ENCODE data around the gene VN1R2.
"Not testable (repeated sequence)": the region's sequence is repeated elsewhere in the genome, so short reads cannot be mapped to it uniquely, and the experiment has no call there.

VN1R2 gene

DNA sequence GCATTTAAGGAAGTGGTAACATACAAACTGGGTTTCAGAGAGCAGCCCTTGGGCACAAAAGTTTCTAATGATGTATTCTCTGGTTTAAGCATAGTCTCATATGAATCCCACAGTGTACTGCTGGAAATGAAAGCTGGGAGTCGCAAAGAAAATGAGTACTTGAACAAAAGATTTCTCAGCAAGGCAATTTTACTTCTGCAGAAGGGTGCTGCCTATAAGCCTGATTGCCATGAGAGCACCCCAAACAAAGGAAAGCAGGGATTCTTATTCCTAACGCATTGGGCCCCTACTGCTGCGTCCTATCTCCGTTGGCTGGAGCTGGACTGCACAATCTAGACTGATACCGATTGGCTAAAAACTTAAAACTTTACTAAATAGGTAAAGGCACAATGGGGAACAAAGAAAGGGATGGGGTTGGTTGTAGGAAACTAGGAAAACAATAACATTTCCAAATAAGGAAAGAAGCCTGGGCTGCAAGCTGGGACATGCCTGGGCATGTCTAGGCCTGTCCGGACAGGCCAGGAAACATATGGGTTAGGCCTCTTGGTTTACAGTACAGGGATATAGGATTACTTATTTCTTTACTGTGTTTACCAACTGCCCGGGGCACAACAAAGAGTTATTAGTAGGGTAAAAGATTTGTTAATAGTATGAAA is 36.8 kb downstream of the VN1R2 start:
- no peak overlapping the region for H3K9ac ChIP-seq (ENCODE audit: low read length)
- H3K79me2 ChIP-seq (ENCODE audit: insufficient read depth, low read length), result no peaks in the 10 kb centered on the region
- H3K27ac ChIP-seq (ENCODE audit: low read depth, low read length, poor library complexity, severe bottlenecking), result no peak overlapping the region
- H2AFZ ChIP-seq (ENCODE audit: low read length), result no peak overlapping the region
- no peaks in the 10 kb centered on the region for H3K9me2 ChIP-seq (ENCODE audit: low read depth, low read length)
- TF ChIP-seq EZH2 (IDR thresholded peaks at IDR 0.05; ENCODE audit: borderline replicate concordance, low read length), result no peak
- TF ChIP-seq, protein P1, sequence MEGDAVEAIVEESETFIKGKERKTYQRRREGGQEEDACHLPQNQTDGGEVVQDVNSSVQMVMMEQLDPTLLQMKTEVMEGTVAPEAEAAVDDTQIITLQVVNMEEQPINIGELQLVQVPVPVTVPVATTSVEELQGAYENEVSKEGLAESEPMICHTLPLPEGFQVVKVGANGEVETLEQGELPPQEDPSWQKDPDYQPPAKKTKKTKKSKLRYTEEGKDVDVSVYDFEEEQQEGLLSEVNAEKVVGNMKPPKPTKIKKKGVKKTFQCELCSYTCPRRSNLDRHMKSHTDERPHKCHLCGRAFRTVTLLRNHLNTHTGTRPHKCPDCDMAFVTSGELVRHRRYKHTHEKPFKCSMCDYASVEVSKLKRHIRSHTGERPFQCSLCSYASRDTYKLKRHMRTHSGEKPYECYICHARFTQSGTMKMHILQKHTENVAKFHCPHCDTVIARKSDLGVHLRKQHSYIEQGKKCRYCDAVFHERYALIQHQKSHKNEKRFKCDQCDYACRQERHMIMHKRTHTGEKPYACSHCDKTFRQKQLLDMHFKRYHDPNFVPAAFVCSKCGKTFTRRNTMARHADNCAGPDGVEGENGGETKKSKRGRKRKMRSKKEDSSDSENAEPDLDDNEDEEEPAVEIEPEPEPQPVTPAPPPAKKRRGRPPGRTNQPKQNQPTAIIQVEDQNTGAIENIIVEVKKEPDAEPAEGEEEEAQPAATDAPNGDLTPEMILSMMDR (IDR thresholded peaks at IDR 0.05; ENCODE audit: low read length), result no peak
- H3K4me1 ChIP-seq (ENCODE audit: insufficient read depth, low read length, severe bottlenecking), result no peaks in the 10 kb centered on the region
- no peaks in the 10 kb centered on the region for H3K27me3 ChIP-seq (ENCODE audit: insufficient read depth, low read length)
- H3K4me2 ChIP-seq (ENCODE audit: low read length), result no peak overlapping the region
- H4K20me1 ChIP-seq (ENCODE audit: insufficient read depth, low read length), result no peaks in the 10 kb centered on the region
- H3K9me3 ChIP-seq (ENCODE audit: low read length), result peaks cover 6% of the 10 kb centered on the region; the same call in 1 of the 2 replicates
- H3K36me3 ChIP-seq (ENCODE audit: insufficient read depth, low read length), result no peaks in the 10 kb centered on the region
- no peaks in the 10 kb centered on the region for H3F3A ChIP-seq (ENCODE audit: insufficient read depth, low read length)
- no peak overlapping the region for H3K4me3 ChIP-seq (ENCODE audit: low read depth, low read length, poor library complexity, severe bottlenecking)

DNA sequence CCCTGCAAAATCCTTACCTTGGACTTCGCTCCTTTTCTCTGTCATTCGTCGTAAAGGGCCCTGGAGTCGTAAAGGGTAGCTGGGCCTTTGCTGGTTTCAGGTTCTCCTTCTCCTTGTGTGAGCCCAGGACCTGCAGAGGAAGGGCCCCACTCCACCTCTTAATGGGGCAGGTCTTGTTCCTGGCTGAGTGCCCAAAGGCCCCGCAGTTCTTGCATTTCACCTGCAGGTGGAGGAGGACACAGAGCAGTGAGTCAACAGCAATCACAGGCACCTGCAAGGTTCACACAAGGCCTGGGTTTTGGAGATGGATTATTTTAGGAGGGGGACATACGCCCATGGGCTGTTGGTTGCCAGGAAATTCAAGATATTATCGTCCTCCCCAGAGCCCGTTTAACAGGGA is 43.2 kb downstream of the VN1R2 start:
- H3K9ac ChIP-seq (ENCODE audit: low read length), result not testable (repeated sequence)

DNA sequence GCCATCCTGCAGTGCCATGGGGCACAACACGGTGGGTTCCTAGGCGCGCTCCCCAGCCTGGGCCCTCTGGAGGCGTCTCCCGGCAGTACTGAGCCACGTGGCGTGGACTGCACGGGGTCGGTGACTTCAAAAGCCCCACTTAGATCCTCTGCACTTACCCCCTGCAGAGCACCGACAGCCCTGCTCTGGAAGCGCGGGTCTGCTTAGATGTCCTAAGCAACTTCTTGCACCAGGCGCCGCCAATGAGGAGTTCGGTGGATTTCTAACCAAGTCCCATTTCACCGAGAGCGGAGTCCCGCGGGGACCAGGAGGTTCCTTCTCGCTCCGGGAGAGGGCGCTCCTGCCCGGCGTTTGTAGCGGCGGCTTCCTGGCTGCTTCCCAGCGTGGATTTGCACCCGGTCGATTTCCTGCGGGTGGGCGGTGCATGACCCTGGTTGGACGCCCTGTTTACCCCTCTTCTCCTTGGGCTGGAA is 50.3 kb downstream of the VN1R2 start:
- no peaks in the 10 kb centered on the region for H3K9me3 ChIP-seq (ENCODE audit: low read length)
- no peaks in the 10 kb centered on the region for H3K27me3 ChIP-seq (ENCODE audit: insufficient read depth, low read length)
- H3K36me3 ChIP-seq (ENCODE audit: insufficient read depth, low read length), result no peaks in the 10 kb centered on the region
- no peaks in the 10 kb centered on the region for H4K20me1 ChIP-seq (ENCODE audit: insufficient read depth, low read length)
- H3K27ac ChIP-seq (ENCODE audit: low read depth, low read length, poor library complexity, severe bottlenecking), result no peak overlapping the region
- TF ChIP-seq EZH2 (IDR thresholded peaks at IDR 0.05; ENCODE audit: borderline replicate concordance, low read length), result no peak
- TF ChIP-seq, protein P1 (IDR thresholded peaks at IDR 0.05; ENCODE audit: low read length), result no peak
- no peaks in the 10 kb centered on the region for H3K4me1 ChIP-seq (ENCODE audit: insufficient read depth, low read length, severe bottlenecking)
- no peak overlapping the region for H3K4me2 ChIP-seq (ENCODE audit: low read length)
- H3K79me2 ChIP-seq (ENCODE audit: insufficient read depth, low read length), result no peaks in the 10 kb centered on the region
- H2AFZ ChIP-seq (ENCODE audit: low read length), result no peak overlapping the region
- H3K4me3 ChIP-seq (ENCODE audit: low read depth, low read length, poor library complexity, severe bottlenecking), result no peak overlapping the region
- H3K9me2 ChIP-seq (ENCODE audit: low read depth, low read length), result no peaks in the 10 kb centered on the region
- H3K9ac ChIP-seq (ENCODE audit: low read length), result no peak overlapping the region
- H3F3A ChIP-seq (ENCODE audit: insufficient read depth, low read length), result no peaks in the 10 kb centered on the region

More for the DNA sequence above, 43.2 kb downstream of the VN1R2 start:
- H3K9me2 ChIP-seq (ENCODE audit: low read depth, low read length); H3K4me3 ChIP-seq (ENCODE audit: low read depth, low read length, poor library complexity, severe bottlenecking); H3K36me3 ChIP-seq (ENCODE audit: insufficient read depth, low read length); H3K27me3 ChIP-seq (ENCODE audit: insufficient read depth, low read length); H2AFZ ChIP-seq (ENCODE audit: low read length); H3K4me2 ChIP-seq (ENCODE audit: low read length); H3F3A ChIP-seq (ENCODE audit: insufficient read depth, low read length); H3K4me1 ChIP-seq (ENCODE audit: insufficient read depth, low read length, severe bottlenecking); H4K20me1 ChIP-seq (ENCODE audit: insufficient read depth, low read length); H3K79me2 ChIP-seq (ENCODE audit: insufficient read depth, low read length); H3K27ac ChIP-seq (ENCODE audit: low read depth, low read length, poor library complexity, severe bottlenecking); H3K9me3 ChIP-seq (ENCODE audit: low read length): not testable (repeated sequence)

Measured in OCI-LY1 (cell line).